WTC11 (cell line): ENCODE measurements around the gene PPTC7. TPM values are rescaled to one million over a fixed set of nuclear protein-coding genes. Genes with fewer than 3 reads are reported as not detected.

Experiments
- ATAC-seq: fragments of 200-7000 bp; cut with Tn5 transposase; 2 replicates; pipeline ENCODE4 v1.10.0; 2021; ENCODE audit warnings: mild to moderate bottlenecking, moderate library complexity
- CTCF ChIA-PET: fragments of 300-600 bp; sonication (Branson Sonifier 250); formaldehyde crosslinking; loops from one replicate; lab custom pipeline; 2021; ENCODE audit warnings: antibody characterized with exemption; lab: Charles Lee
- POLR2A ChIA-PET: fragments of 350-600 bp; sonication (Branson Sonifier 250); formaldehyde crosslinking; loops from one replicate; lab custom pipeline; 2021; ENCODE audit warnings: antibody characterized with exemption; lab: Charles Lee
- DNase-seq: peaks from one replicate; pipeline ENCODE4 v3.0.0; 2021; ENCODE audit warnings: low spot score
- H3K27ac Mint-ChIP-seq: 2 replicates; pipeline ENCODE4 v1.8.0; 2021; ENCODE audit warnings: mixed read lengths
- H3K27me3 Mint-ChIP-seq: 2 replicates; pipeline ENCODE4 v1.8.0; 2021; ENCODE audit warnings: low read depth, mild to moderate bottlenecking, moderate library complexity, mixed read lengths
- H3K36me3 Mint-ChIP-seq: 2 replicates; pipeline ENCODE4 v1.8.0; 2021; ENCODE audit warnings: mixed read lengths
- H3K4me1 Mint-ChIP-seq: 2 replicates; pipeline ENCODE4 v1.8.0; 2022; ENCODE audit warnings: mixed read lengths
- H3K4me3 Mint-ChIP-seq: 2 replicates; pipeline ENCODE4 v1.8.0; 2021; ENCODE audit warnings: mild to moderate bottlenecking, moderate library complexity, mixed read lengths
- H3K9me3 Mint-ChIP-seq: 2 replicates; pipeline ENCODE4 v1.8.0; 2021; ENCODE audit warnings: mixed read lengths
- AR ChIP-seq: fragments of 250-450 bp; sonication (Bioruptor Pico); IDR thresholded peaks from 2 replicates; pipeline ENCODE4 v1.9.0; 2021; ENCODE audit warnings: mild to moderate bottlenecking
- ATF2 ChIP-seq: sonication (generic); formaldehyde crosslinking; IDR thresholded peaks from 2 replicates; pipeline ENCODE4 v1.8.1; 2022; ENCODE audit warnings: low read depth, missing genetic modification reagents, borderline replicate concordance
- ATF3 ChIP-seq: sonication (generic); formaldehyde crosslinking; conservative IDR thresholded peaks from 2 replicates; pipeline ENCODE4 v1.8.1; 2022; ENCODE audit warnings: mild to moderate bottlenecking, missing genetic modification reagents
- FOXK1 ChIP-seq: sonication (generic); formaldehyde crosslinking; IDR thresholded peaks from 2 replicates; pipeline ENCODE4 v1.8.0; 2022; ENCODE audit warnings: mild to moderate bottlenecking, moderate library complexity, missing genetic modification reagents
- GTF2I ChIP-seq: fragments of 250-450 bp; sonication (Bioruptor Pico); conservative IDR thresholded peaks from 2 replicates; pipeline ENCODE4 v1.4.0; 2021; ENCODE audit warnings: mild to moderate bottlenecking
- IRF1 ChIP-seq: sonication (generic); formaldehyde crosslinking; IDR thresholded peaks from 2 replicates; pipeline ENCODE4 v1.8.0; 2023; ENCODE audit warnings: missing genetic modification reagents
- KAT7 ChIP-seq: sonication (generic); formaldehyde crosslinking; IDR thresholded peaks from 2 replicates; pipeline ENCODE4 v1.8.1; 2023; ENCODE audit warnings: missing genetic modification reagents, mild to moderate bottlenecking, borderline replicate concordance
- NFYB ChIP-seq: sonication (generic); formaldehyde crosslinking; conservative IDR thresholded peaks from 2 replicates; pipeline ENCODE4 v1.8.0; 2022; ENCODE audit warnings: low read depth, missing genetic modification reagents
- NR2C2 ChIP-seq: sonication (generic); formaldehyde crosslinking; IDR thresholded peaks from 2 replicates; pipeline ENCODE4 v1.8.0; 2022; ENCODE audit warnings: mild to moderate bottlenecking, missing genetic modification reagents
- OVOL2 ChIP-seq: fragments of 250-450 bp; sonication (Bioruptor Pico); IDR thresholded peaks from 2 replicates; pipeline ENCODE4 v1.9.0; 2021; ENCODE audit warnings: mild to moderate bottlenecking, borderline replicate concordance
- PREB ChIP-seq: sonication (generic); formaldehyde crosslinking; IDR thresholded peaks from 2 replicates; pipeline ENCODE4 v1.8.1; 2022; ENCODE audit warnings: mild to moderate bottlenecking, missing genetic modification reagents, moderate library complexity, borderline replicate concordance
- SMAD3 ChIP-seq: sonication (generic); formaldehyde crosslinking; IDR thresholded peaks from 2 replicates; pipeline ENCODE4 v1.8.0; 2022; ENCODE audit warnings: missing genetic modification reagents, mild to moderate bottlenecking, borderline replicate concordance
- SMAD4 ChIP-seq: sonication (generic); formaldehyde crosslinking; IDR thresholded peaks from 2 replicates; pipeline ENCODE4 v1.8.0; 2022; ENCODE audit warnings: mild to moderate bottlenecking, missing genetic modification reagents
- USF1 ChIP-seq: sonication (generic); formaldehyde crosslinking; IDR thresholded peaks from 2 replicates; pipeline ENCODE4 v1.8.0; 2022; ENCODE audit warnings: mild to moderate bottlenecking, missing genetic modification reagents
- ZMAT4 ChIP-seq: fragments of 250-450 bp; sonication (Bioruptor Pico); IDR thresholded peaks from 2 replicates; pipeline ENCODE4 v1.9.0; 2021; ENCODE audit warnings: mild to moderate bottlenecking
- ZNF121 ChIP-seq: sonication (generic); formaldehyde crosslinking; IDR thresholded peaks from 2 replicates; pipeline ENCODE4 v1.8.0; 2023; ENCODE audit warnings: missing genetic modification reagents
- ZNF219 ChIP-seq: sonication (generic); formaldehyde crosslinking; IDR thresholded peaks from 2 replicates; pipeline ENCODE4 v1.8.0; 2023; ENCODE audit warnings: missing genetic modification reagents, mild to moderate bottlenecking, borderline replicate concordance
- ZNF317 ChIP-seq: sonication (generic); formaldehyde crosslinking; IDR thresholded peaks from 2 replicates; pipeline ENCODE4 v1.8.1; 2023; ENCODE audit warnings: low read depth, mild to moderate bottlenecking, moderate library complexity, missing genetic modification reagents, borderline replicate concordance
- ZNF532 ChIP-seq: fragments of 250-450 bp; sonication (Bioruptor Pico); IDR thresholded peaks from 2 replicates; pipeline ENCODE4 v1.9.0; 2021; ENCODE audit warnings: mild to moderate bottlenecking, borderline replicate concordance
- ZNF671 ChIP-seq: fragments of 250-450 bp; sonication (Bioruptor Pico); IDR thresholded peaks from 2 replicates; pipeline ENCODE4 v1.8.0; 2021; ENCODE audit warnings: mild to moderate bottlenecking
- total RNA-seq: library from RNA; stranded (reverse); gene quantifications from 3 replicates; pipeline ENCODE4 v1.2.3, GENCODE V29; 2021

Gene PPTC7
- total RNA-seq, 1 experiment from 2014 or later: 15.6 TPM

GRCh38 chr12:110501752-110502738 lies 81.1 kb downstream of the PPTC7 start, which contains the start of the genes RAD9B and VPS29 (continued):
- TF ChIP-seq IRF1 (CRISPR knock-in tag) (peak; percentile 100), AR (CRISPR knock-in tag) (no peak), NR2C2 (CRISPR knock-in tag) (peak; percentile 93), ZNF671 (CRISPR knock-in tag) (no peak), ZNF219 (CRISPR knock-in tag) (peak; percentile 97), NFYB (CRISPR knock-in tag) (peak; percentile 85), ZNF317 (CRISPR knock-in tag) (peak; percentile 90), ZNF121 (CRISPR knock-in tag) (peak; percentile 87), ATF2 (CRISPR knock-in tag) (peak; percentile 99), PREB (CRISPR knock-in tag) (peak; percentile 99), ATF3 (peak; percentile 95), OVOL2 (no peak)

- Mint-ChIP-seq H3K27me3 (peaks cover 30% of the 10 kb centered on the region), H3K4me1 (peaks cover 8% of the 10 kb centered on the region), H3K27ac (no peak overlapping the region), H3K36me3 (peaks cover 8% of the 10 kb centered on the region), H3K9me3 (peaks cover 7% of the 10 kb centered on the region), H3K4me3 (peak overlapping the region; percentile 98)
- DNase-seq (peak; percentile 24), ATAC-seq (peak; percentile 13; the same call in 1 of the 2 replicates)
- CTCF ChIA-PET: interaction anchor here (0.5 to 1.0 kb wide), 2 partner anchors 37 to 70 kb away, joined by 3 to 5 read pairs; no protein-coding TSS in a partner anchor
- POLR2A ChIA-PET: interaction anchor here (2.1 kb wide), 1 partner anchor 32 kb away, joined by 14 read pairs; the partner anchor contains the start of genes FAM216A and GPN3
- TF ChIP-seq SMAD4 (CRISPR knock-in tag) (no peak), USF1 (CRISPR knock-in tag) (no peak), ZMAT4 (CRISPR knock-in tag) (no peak), PREB (CRISPR knock-in tag) (no peak), FOXK1 (CRISPR knock-in tag) (no peak), ZNF532 (CRISPR knock-in tag) (no peak), SMAD3 (CRISPR knock-in tag) (no peak), GTF2I (no peak), KAT7 (CRISPR knock-in tag) (no peak)
These were observed 81.7 kb downstream of the PPTC7 start for GRCh38 chr12:110501399-110501751.
